Memory B cell (primary cell): ENCODE measurements around the gene PELI2.
A peak's percentile ranks its signal among the peaks of the same experiment; 100 is the strongest.

ENCODE experiments used
- ATAC-seq: fragments of 150-1000 bp; cut with Tn5 transposase; 2 replicates; pipeline ENCODE4 v1.10.0; 2021; ENCODE audit warnings: low read depth, mild to moderate bottlenecking, moderate library complexity
- DNase-seq, 2 donors: peaks; one replicate each; pipeline ENCODE4 v3.0.0; 2022; ENCODE audit warnings: low spot score in 2 of 2
- H3K27ac Mint-ChIP-seq: one replicate; pipeline ENCODE4 v1.8.0; 2022; ENCODE audit warnings: mild to moderate bottlenecking, moderate library complexity, mixed read lengths
- H3K27me3 Mint-ChIP-seq: one replicate; pipeline ENCODE4 v1.8.0; 2022; ENCODE audit warnings: mixed read lengths
- H3K36me3 Mint-ChIP-seq: one replicate; pipeline ENCODE4 v1.8.0; 2022; ENCODE audit warnings: mild to moderate bottlenecking, mixed read lengths
- H3K4me1 Mint-ChIP-seq: one replicate; pipeline ENCODE4 v1.8.0; 2022; ENCODE audit warnings: mixed read lengths
- H3K4me3 Mint-ChIP-seq: one replicate; pipeline ENCODE4 v1.8.0; 2022; ENCODE audit warnings: mild to moderate bottlenecking, moderate library complexity, mixed read lengths
- H3K9me3 Mint-ChIP-seq: one replicate; pipeline ENCODE4 v1.8.0; 2022; ENCODE audit warnings: mixed read lengths

PELI2 gene

DNA sequence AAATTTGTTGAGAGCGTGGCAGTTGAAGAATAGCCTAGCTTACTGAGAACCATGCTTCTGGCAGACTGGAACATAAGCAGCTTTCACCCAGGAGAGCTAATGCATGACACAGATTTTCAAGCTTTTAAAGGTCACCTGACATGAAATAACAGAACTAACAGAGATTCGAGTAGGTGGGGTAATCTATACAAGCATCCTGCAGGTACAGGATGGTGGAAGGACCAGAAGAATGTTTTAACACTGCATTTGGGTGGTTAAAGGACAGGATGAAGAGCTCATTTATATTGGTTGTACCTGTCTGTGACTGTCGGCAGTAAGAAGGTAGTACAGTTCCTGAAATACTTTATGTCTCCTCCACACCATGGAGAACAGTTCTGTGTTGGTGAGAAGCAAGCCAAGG lies 8.9 kb downstream of the PELI2 start:
- H3K4me1 Mint-ChIP-seq = peaks cover 26% of the 10 kb centered on the region
- no peak for DNase-seq
- peaks cover 3% of the 10 kb centered on the region for H3K36me3 Mint-ChIP-seq
- peaks cover 7% of the 10 kb centered on the region for H3K27me3 Mint-ChIP-seq
- H3K27ac Mint-ChIP-seq = no peak overlapping the region
- no peaks in the 10 kb centered on the region for H3K9me3 Mint-ChIP-seq
- H3K4me3 Mint-ChIP-seq = no peak overlapping the region
- no peak for ATAC-seq

DNA sequence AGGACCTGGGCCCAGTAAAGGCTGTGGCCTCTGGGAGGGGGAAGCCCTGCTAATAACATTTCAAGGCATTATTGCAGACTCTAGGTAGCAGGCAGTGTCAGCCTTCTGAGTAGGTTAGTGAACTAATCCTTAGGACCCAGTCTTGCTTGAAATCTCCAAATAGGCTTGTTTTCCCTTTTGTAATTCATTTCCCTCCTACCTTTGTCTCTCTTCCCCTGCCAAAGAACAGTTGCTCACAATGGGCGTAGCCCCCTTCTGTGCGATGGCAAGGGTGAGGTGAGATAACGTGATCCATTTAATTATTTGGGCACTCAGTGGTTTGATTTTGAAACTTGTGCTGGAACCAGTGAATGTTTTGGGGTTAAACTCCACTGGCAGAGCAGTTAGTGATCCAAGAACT lies 10.9 kb downstream of the PELI2 start:
- Mint-ChIP-seq H3K4me1 (peaks cover 29% of the 10 kb centered on the region), H3K9me3 (no peaks in the 10 kb centered on the region), H3K27me3 (peaks cover 7% of the 10 kb centered on the region), H3K36me3 (peaks cover 3% of the 10 kb centered on the region), H3K4me3 (no peak overlapping the region), H3K27ac (no peak overlapping the region)
- DNase-seq (no peak), ATAC-seq (no peak)

DNA sequence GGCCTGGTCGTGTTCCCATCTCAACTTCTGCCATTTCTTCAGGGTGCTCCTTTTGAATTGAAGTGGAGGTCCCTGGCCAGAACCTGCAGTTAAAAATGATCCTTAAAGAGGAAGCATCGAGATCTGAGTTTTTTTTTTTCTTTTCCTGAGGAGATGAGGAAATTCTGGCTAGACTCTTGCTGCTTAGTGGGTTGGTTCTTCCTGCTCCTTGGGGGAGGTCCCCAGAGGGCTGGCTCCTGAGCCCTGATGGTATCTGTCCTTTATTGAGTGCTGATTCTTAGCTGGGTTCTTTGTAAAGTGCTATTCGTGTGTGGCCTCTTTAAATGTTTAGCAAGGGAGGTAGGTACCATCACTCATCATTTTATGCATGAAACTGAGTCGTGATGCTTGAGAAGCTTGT lies 11.7 kb downstream of the PELI2 start:
- H3K27me3 Mint-ChIP-seq = peaks cover 2% of the 10 kb centered on the region
- DNase-seq (no peak), ATAC-seq (no peak)
- no peak overlapping the region for H3K4me3 Mint-ChIP-seq
- peaks cover 24% of the 10 kb centered on the region for H3K4me1 Mint-ChIP-seq
- H3K36me3 Mint-ChIP-seq = peaks cover 3% of the 10 kb centered on the region
- no peak overlapping the region for H3K27ac Mint-ChIP-seq
- H3K9me3 Mint-ChIP-seq = no peaks in the 10 kb centered on the region

DNA sequence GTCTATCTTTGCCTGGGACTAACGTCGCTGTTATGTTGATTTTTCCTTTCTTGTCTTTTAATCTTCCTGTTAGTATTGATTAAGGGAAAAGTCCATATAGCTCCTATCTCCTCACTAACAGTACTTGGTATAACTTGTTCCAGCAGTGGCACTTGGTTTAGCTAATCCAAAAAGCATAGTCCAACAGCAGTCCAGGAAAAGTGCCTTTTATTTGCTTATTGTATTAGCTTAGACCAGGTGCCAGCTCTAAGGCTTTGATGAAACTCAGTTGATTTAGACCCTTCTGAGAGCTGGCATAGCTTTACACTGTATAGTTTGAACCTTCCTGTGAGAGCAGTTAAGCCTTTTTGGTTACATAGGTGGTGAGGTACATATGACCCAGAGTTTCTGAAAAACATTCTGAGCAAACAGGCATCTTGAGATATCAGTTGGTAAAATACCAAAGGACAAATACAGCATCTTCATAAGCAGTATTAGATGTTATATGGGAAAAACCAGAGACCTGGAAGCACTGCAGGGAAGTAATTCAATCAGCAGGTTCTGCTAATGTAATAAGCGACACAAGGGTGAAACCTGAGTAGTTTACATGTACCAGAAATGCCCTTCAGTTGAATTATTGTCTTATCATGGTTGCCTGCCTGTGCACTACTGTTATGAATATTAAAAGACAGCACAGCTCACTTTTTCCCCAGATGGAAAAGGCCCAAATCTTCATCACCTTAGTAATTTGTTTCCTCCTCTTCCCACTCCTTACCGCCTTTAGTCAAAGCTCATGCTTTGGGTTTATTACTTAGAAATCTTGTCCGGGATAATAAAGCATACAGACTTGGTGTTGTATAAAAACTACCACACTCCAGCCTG lies 13.0 kb downstream of the PELI2 start:
- peak overlapping the region; percentile 61 for H3K4me3 Mint-ChIP-seq
- no peak overlapping the region for H3K27ac Mint-ChIP-seq
- peaks cover 3% of the 10 kb centered on the region for H3K36me3 Mint-ChIP-seq
- no peak for ATAC-seq
- peaks cover 24% of the 10 kb centered on the region for H3K4me1 Mint-ChIP-seq
- peaks cover 3% of the 10 kb centered on the region for H3K27me3 Mint-ChIP-seq
- DNase-seq = no peak
- no peaks in the 10 kb centered on the region for H3K9me3 Mint-ChIP-seq

DNA sequence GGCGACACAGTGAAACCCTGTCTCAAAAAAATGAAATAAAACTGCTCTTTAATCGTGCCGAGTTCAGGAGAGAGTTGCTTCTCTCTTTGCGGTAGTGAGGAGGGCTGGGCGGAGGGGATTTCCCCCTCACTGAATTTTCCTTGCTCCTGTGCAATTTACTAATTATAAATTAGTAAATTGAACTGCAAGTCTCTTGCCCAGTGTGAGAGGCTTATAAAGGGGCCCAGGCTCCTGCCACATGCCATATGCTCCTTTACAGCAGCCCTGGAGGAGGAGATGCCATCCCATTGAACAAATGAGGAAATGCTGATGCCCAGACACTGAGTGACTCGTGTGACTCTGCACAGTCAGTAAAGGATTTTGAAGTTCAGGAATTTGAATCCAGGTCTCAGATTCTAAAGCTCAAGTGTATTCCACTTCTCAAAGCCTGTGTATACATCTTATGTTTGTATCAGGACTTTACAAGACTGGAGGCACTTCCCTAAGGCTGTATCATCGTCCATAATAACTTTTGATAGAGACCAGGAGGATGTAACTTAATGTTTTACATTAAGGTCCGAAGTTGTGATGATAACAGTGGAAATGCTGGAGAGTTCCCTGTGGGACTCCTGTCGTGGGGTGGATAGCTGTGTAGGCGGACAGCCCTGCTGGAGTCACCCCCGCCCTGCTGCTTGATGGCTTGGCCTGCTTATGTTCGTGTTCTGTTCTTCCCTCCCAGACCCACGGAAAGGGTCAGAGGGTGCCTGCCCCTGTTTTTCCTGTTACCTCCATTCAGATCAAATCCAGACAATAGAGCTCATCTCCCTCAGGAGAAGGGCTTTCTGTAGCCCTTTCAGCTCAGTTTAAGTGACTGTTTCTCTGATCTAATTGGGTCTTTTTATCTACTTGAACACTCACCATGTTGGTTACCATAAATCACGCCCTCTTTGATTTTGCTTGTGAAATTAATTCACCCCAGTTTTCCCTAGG lies 13.9 kb downstream of the PELI2 start:
- Mint-ChIP-seq H3K27me3 (peaks cover 3% of the 10 kb centered on the region), H3K27ac (no peak overlapping the region), H3K4me1 (peaks cover 25% of the 10 kb centered on the region), H3K4me3 (peak overlapping the region; percentile 61), H3K9me3 (no peaks in the 10 kb centered on the region), H3K36me3 (peaks cover 2% of the 10 kb centered on the region)
- no peak for DNase-seq
- peak; percentile 53 for ATAC-seq

DNA sequence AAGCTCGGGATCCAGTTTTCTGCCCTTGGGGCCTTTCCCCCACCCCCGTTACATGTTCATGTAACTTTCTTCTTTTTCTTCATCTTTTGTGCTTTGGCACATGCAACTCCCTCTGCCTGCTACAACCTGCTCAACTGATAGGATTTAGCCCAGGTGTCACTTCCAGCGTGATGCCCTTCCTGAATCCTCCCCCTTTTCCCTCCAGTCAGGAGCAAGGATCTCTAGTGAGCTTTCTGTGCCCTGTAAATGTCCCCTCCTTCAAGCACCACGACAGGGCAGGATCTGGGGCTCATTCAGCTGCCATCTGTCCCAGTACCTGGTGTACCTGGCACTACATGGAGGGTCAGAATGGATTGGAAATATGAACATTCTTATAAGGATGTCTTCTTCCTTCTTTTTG lies 15.3 kb downstream of the PELI2 start:
- H3K9me3 Mint-ChIP-seq = no peaks in the 10 kb centered on the region
- H3K27me3 Mint-ChIP-seq = peaks cover 2% of the 10 kb centered on the region
- peaks cover 25% of the 10 kb centered on the region for H3K4me1 Mint-ChIP-seq
- no peaks in the 10 kb centered on the region for H3K36me3 Mint-ChIP-seq
- no peak for ATAC-seq
- H3K27ac Mint-ChIP-seq = no peak overlapping the region
- DNase-seq = no peak
- H3K4me3 Mint-ChIP-seq = no peak overlapping the region

DNA sequence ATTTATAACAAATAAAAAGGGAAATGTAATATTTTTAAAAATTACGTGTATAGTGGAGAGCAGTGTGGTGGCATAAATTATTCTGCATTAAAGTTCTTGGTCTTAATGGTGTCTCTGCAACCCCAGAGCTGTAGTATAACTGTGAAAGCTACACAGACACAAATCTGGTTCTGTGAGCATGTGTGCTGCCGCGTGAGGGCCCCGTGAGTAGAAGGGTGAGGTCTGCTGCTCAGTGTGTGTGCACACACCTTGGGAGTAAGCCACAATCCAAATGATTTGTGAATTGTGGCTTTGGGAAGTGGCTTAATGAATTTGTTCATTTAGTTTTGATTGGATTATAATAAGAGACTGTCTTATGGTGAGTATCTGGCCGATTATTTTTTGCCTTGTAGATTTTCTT lies 16.8 kb downstream of the PELI2 start:
- ATAC-seq (no peak), DNase-seq (no peak)
- Mint-ChIP-seq H3K36me3 (no peaks in the 10 kb centered on the region), H3K4me3 (no peak overlapping the region), H3K9me3 (no peaks in the 10 kb centered on the region), H3K27me3 (peaks cover 4% of the 10 kb centered on the region), H3K4me1 (peaks cover 23% of the 10 kb centered on the region), H3K27ac (no peak overlapping the region)

DNA sequence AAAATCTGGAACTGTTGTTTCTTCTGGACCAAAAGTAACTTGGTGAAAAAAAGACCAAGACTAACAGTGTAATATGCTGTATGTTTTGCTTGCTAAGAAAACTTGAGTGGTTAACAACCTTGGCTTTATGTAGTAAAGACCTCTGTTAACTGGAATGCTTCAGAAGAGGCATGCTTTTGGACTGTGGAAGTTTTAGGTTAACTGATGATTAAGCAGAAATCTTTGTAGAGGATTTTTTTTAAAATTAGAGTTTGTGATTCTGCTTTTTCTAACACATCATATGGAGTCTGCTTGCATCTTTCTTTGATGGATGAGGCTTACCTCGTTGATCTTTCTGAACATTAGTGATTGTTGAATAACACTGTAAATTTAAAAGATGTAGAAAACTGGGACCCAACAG lies 17.5 kb downstream of the PELI2 start:
- Mint-ChIP-seq H3K27ac (no peak overlapping the region), H3K9me3 (no peaks in the 10 kb centered on the region), H3K27me3 (peaks cover 4% of the 10 kb centered on the region), H3K36me3 (no peaks in the 10 kb centered on the region), H3K4me1 (peaks cover 21% of the 10 kb centered on the region), H3K4me3 (no peak overlapping the region)
- no peak for DNase-seq
- ATAC-seq = no peak

DNA sequence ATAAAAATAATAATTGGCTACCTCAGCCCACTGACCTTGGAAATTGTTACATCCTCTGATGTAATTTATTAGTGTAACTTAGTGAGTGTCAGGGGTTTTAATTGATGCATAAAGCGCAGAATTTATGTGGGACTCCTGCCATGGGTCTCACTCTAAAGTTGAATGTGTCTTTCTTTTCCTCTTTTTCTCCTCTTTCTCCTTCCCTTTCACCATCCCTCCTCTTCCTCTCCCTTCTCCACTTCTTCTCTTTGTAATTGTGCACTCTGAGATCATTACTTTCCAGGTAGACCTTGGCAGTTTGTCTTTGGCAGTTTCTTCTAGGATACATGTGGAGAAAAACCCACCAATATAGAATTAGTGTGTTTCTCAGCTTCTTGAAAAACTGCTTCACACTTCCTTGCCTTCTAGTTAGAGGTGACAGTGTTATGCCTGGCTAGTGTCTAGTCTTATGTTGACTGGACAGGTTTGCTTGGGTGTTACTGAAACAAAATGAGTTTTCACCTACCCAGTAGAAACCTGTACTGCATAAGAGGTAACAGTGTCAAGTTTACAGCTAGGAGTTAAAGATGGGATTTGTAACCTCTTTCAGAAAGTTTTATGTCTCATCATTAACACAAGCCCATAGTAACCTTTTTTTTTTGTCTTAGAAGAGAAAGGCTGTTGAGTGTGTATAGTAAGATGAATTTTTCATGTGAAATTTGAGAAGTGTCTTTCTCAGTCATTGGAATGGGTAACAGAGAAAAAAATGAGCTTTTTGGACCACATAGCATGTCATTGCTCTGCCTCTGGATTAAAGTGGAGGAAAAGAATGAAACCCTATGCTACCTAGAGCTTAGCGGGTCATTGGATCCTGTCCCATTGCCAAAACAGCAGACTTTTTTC lies 18.6 kb downstream of the PELI2 start:
- Mint-ChIP-seq H3K4me1 (peaks cover 14% of the 10 kb centered on the region), H3K27ac (no peak overlapping the region), H3K36me3 (no peaks in the 10 kb centered on the region), H3K4me3 (no peak overlapping the region), H3K27me3 (peaks cover 4% of the 10 kb centered on the region), H3K9me3 (no peaks in the 10 kb centered on the region)
- DNase-seq (no peak), ATAC-seq (no peak)

DNA sequence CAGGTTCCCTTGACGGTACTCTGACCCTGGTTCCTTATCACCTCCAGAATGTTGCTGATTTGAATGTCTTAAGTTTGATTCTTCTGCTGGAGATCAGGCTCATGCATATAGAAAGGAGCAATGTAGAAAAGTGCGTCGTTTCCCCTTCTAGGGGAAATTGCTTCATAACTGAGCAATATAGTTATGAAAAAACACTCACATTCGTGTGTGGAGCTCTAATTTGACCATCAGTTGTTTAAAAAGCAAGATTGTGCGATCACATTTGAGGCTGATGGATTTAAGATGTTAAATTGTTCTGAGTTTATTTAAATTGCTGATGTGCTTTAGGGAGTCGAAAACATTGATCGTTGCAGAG lies 19.2 kb downstream of the PELI2 start:
- Mint-ChIP-seq H3K9me3 (no peaks in the 10 kb centered on the region), H3K27ac (no peak overlapping the region), H3K27me3 (peaks cover 4% of the 10 kb centered on the region), H3K36me3 (no peaks in the 10 kb centered on the region), H3K4me3 (no peak overlapping the region), H3K4me1 (peaks cover 14% of the 10 kb centered on the region)
- ATAC-seq (no peak), DNase-seq (no peak)

DNA sequence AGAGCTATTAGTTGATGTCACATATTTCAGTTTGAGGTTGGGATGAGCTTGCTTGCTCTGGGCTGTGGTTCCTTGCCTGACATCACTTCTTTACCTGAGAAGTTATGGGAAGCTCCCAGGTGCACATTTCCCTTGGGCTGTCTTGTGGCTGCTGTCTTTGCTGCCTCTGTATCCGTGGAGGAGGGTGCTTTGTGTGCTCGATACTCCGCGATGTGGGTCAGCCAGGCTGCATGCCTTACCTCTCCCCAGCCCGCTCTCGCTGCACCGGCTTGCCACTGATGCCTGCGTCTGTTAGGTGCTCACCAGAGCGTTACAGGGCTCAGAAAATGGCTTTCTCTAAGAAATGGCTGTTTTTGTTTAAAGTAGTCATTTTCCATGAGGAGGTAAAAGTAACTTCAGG lies 19.6 kb downstream of the PELI2 start:
- no peaks in the 10 kb centered on the region for H3K9me3 Mint-ChIP-seq
- H3K4me1 Mint-ChIP-seq = peaks cover 14% of the 10 kb centered on the region
- DNase-seq (no peak), ATAC-seq (no peak)
- no peaks in the 10 kb centered on the region for H3K36me3 Mint-ChIP-seq
- H3K4me3 Mint-ChIP-seq = no peak overlapping the region
- peaks cover 4% of the 10 kb centered on the region for H3K27me3 Mint-ChIP-seq
- H3K27ac Mint-ChIP-seq = no peak overlapping the region

DNA sequence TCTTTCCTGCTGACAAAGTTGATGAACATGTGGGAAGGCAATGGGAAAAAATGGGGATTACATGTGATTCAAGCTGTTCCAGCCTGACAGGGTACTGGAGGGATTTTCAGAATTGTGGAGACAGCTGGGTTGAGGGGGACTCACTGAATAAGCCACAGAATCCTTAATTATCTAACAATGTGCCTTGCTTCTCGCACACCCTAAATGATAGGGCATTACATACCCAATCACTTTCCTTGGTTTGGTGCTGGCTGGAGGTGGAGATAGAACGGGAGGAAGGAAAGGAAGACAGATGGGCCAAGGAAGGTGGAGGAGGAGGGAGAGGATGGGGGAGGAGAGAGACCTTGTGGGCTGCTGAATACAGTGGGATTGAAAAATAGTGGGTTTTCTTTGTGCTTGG lies 20.7 kb downstream of the PELI2 start:
- H3K4me3 Mint-ChIP-seq = no peak overlapping the region
- no peaks in the 10 kb centered on the region for H3K36me3 Mint-ChIP-seq
- ATAC-seq = no peak
- no peak overlapping the region for H3K27ac Mint-ChIP-seq
- no peaks in the 10 kb centered on the region for H3K9me3 Mint-ChIP-seq
- DNase-seq = no peak
- peaks cover 4% of the 10 kb centered on the region for H3K27me3 Mint-ChIP-seq
- H3K4me1 Mint-ChIP-seq = peaks cover 14% of the 10 kb centered on the region

DNA sequence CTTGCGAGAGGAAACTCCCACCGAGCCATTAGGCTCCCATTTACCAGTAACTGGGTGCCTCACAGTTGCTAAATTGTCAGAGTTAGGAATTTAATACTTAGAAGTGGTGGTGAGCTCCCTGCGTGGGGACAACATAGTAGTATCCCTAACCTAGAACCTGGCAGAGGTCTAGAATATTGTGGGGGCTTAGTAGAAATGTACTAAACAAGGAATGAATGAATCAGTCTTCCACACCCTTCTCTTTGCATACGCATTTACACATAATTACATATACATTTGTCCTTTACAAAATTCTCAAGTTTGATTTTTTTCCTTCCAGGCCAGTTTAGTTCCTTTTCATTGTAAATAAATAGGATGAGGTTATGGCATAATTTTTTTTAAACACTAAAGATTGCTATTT lies 24.1 kb downstream of the PELI2 start:
- H3K36me3 Mint-ChIP-seq = peaks cover 3% of the 10 kb centered on the region
- no peaks in the 10 kb centered on the region for H3K9me3 Mint-ChIP-seq
- no peak overlapping the region for H3K4me3 Mint-ChIP-seq
- H3K4me1 Mint-ChIP-seq = peaks cover 25% of the 10 kb centered on the region
- no peak overlapping the region for H3K27ac Mint-ChIP-seq
- ATAC-seq = no peak
- H3K27me3 Mint-ChIP-seq = peaks cover 3% of the 10 kb centered on the region
- no peak for DNase-seq

DNA sequence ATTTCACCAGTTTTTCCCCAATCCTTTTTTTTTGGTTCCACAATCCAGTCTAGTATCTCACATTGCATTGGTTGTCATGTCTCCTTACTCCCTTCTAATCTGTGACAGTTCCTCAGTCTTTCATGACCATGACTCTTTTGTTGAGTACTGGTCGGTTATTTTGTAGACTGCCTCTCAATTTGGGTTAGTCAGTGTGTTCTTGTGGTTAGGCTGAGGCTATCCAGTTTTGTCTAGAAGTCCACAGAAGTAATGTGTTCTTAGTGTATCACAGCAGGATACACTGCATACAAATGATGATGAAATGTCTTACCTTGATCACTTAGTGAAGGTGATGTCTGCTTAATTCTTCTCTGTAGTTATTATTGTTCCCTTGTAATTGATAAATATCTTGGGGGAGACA lies 24.8 kb downstream of the PELI2 start:
- H3K36me3 Mint-ChIP-seq = peaks cover 3% of the 10 kb centered on the region
- peaks cover 3% of the 10 kb centered on the region for H3K27me3 Mint-ChIP-seq
- H3K4me1 Mint-ChIP-seq = peaks cover 27% of the 10 kb centered on the region
- no peak for DNase-seq
- H3K4me3 Mint-ChIP-seq = no peak overlapping the region
- ATAC-seq = no peak
- H3K27ac Mint-ChIP-seq = no peak overlapping the region
- no peaks in the 10 kb centered on the region for H3K9me3 Mint-ChIP-seq
